Duodenal mucosa (tissue), 2 donors: ENCODE measurements around the gene ELMO3.
A peak's percentile ranks its signal among the peaks of the same experiment; 100 is the strongest.

Experiments
- H3K27ac ChIP-seq: one replicate; pipeline ENCODE4 v1.7.0; 2013; ENCODE audit warnings: low read depth, low read length
- H3K27me3 ChIP-seq, 2 donors: one replicate each; pipeline ENCODE4 v1.7.0; 2013; ENCODE audit warnings: low read length in 2 of 2, control low read depth in 1 of 2; ENCODE audit not compliant: insufficient read depth in 2 of 2, control insufficient read depth in 1 of 2
- H3K36me3 ChIP-seq, 2 donors: one replicate each; pipeline ENCODE4 v1.7.0; 2013; ENCODE audit warnings: low read length in 2 of 2, control low read depth in 1 of 2; ENCODE audit not compliant: insufficient read depth in 2 of 2, control insufficient read depth in 1 of 2
- H3K4me1 ChIP-seq, 2 donors: one replicate each; pipeline ENCODE4 v1.7.0; 2013; ENCODE audit warnings: low read length in 2 of 2, control low read depth in 1 of 2; ENCODE audit not compliant: insufficient read depth in 2 of 2, control insufficient read depth in 1 of 2
- H3K4me3 ChIP-seq, 2 donors: one replicate each; pipeline ENCODE4 v1.7.0; 2013; ENCODE audit warnings: low read length in 2 of 2, low read depth in 1 of 2
- H3K9ac ChIP-seq, 2 donors: one replicate each; pipeline ENCODE4 v1.7.0; 2013; ENCODE audit warnings: low read length in 2 of 2, low read depth in 1 of 2
- H3K9me3 ChIP-seq, 2 donors: one replicate each; pipeline ENCODE4 v1.7.0; 2013; ENCODE audit warnings: low read length in 2 of 2, control low read depth in 1 of 2; ENCODE audit not compliant: control insufficient read depth in 1 of 2

The ELMO3 gene

DNA sequence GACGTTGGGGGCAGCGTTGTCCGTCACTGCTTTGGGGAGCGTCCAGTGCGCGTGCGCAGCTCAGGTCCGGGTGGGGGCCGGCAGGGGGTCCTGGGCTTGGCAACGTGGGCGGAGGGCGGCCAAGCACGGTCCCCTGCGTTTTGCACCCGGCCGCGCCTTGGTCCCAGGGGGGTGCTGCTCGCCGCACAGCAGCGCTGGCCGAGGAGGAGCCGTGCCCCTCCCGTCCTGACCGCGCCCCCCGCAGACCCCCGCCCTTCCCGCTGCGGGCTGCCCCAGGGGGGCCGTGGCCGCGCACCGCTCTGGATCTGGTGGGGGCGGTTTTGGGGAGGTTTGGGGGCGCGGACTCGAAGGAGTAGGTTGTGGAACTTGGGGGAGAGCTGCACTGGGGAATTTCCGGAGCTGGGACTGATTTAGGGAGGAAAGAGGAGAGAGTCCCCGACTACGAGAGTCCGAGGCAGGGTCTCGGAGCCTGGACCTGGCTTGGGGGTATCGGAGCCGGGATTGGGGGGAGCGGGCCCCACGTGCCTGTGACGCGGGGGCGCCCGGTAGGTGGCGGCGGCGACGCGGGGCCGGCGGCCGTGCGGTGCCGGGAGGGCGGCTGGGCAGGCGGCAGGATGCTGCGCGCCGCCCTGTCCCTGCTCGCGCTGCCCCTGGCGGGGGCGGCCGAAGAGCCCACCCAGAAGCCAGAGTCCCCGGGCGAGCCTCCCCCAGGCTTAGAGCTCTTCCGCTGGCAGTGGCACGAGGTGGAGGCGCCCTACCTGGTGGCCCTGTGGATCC lies 49.7 kb downstream of the ELMO3 start, which contains the start of gene SLC9A5:
Gene SLC9A5 (plus strand): TSS at position 579 of the 777 bp plus-strand sequence. CDS start 36 bp downstream, at position 615.
- Histone ChIP-seq H3K36me3 (no peaks in the 10 kb centered on the region), H3K27ac (no peak within 1 kb of the TSS), H3K9me3 (no peaks in the 10 kb centered on the region), H3K9ac (peak within 1 kb of the TSS in 1 of 2 donors; percentile 54), H3K4me1 (peaks cover 30 to 40% of the 10 kb centered on the region in 2 donors), H3K27me3 (peaks cover 19 to 31% of the 10 kb centered on the region in 2 donors), H3K4me3 (peak within 1 kb of the TSS; percentile 31 to 82)

- peak overlapping the region in 1 of 2 donors; percentile 82 for H3K4me3 ChIP-seq
- H3K27ac ChIP-seq = no peak overlapping the region
- no peaks in the 10 kb centered on the region for H3K36me3 ChIP-seq
- peaks cover 19 to 31% of the 10 kb centered on the region in 2 donors for H3K27me3 ChIP-seq
- no peaks in the 10 kb centered on the region for H3K9me3 ChIP-seq
- H3K4me1 ChIP-seq = peaks cover 22 to 32% of the 10 kb centered on the region in 2 donors
- no peak overlapping the region for H3K9ac ChIP-seq
Observed at GRCh38 chr16:67249178-67250044, 50.5 kb downstream of the ELMO3 start.

DNA sequence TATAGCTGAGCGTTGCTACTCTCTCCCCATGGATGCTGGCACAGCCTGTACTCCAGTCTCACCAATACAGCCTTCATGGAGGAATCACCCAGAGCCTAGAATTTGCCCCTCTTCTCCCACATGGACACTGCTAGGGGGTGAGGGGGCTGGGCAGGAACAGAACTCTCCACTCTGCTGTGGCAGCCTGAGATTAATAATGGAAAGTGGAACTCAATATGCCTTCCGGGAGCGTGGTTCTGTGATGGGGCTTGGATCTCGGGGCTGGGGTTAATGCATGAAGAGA lies 51.1 kb downstream of the ELMO3 start:
- Histone ChIP-seq H3K9ac (no peak overlapping the region), H3K27me3 (peaks cover 19 to 31% of the 10 kb centered on the region in 2 donors), H3K36me3 (no peaks in the 10 kb centered on the region), H3K27ac (no peak overlapping the region), H3K9me3 (no peaks in the 10 kb centered on the region), H3K4me3 (no peak overlapping the region), H3K4me1 (peaks cover 16 to 29% of the 10 kb centered on the region in 2 donors)

GRCh38 chr16:67252609-67253497 lies 53.9 kb downstream of the ELMO3 start:
- Histone ChIP-seq H3K27ac (no peak overlapping the region), H3K27me3 (peaks cover 19 to 30% of the 10 kb centered on the region in 2 donors), H3K9me3 (no peaks in the 10 kb centered on the region), H3K9ac (no peak overlapping the region), H3K4me1 (peaks cover 9 to 15% of the 10 kb centered on the region in 2 donors), H3K36me3 (no peaks in the 10 kb centered on the region), H3K4me3 (no peak overlapping the region)
